H1 (cell line): ENCODE data around the gene ENAH. TPM values are rescaled to one million over a fixed set of nuclear protein-coding genes. Genes with fewer than 3 reads are reported as not detected.

ENCODE experiments used
- CTCF ChIA-PET: fragments of 300-600 bp; sonication (Branson Sonifier 250); formaldehyde crosslinking; loops from one replicate; lab custom pipeline; 2021; ENCODE audit not compliant: partially characterized antibody; lab: Charles Lee
- POLR2A ChIA-PET: fragments of 300-600 bp; sonication (Branson Sonifier 250); formaldehyde crosslinking; loops from one replicate; lab custom pipeline; 2021; ENCODE audit warnings: inconsistent platforms; ENCODE audit not compliant: partially characterized antibody; lab: Charles Lee
- DNase-seq, 2 experiments: peaks; one replicate each; pipeline versions ENCODE4 v3.0.0 to v3.0.0-alpha.2; 2010 to 2022; ENCODE audit warnings: low spot score in 2 of 2, low read depth in 1 of 2, mixed read lengths in 1 of 2
- FAIRE-seq: peaks from 2 replicates; lab custom pipeline; 2011; peaks lifted over from hg19 to GRCh38; lab: Jason Lieb, UNC
- H2AFZ ChIP-seq: 2 replicates; pipeline ENCODE4 v1.8.1; 2012; ENCODE audit warnings: low read length, inconsistent platforms
- H2AK5ac ChIP-seq: 2 replicates; pipeline ENCODE4 v1.6.1; 2013; ENCODE audit warnings: low read depth, low read length
- H2BK120ac ChIP-seq: replicated peaks from 2 replicates; pipeline ENCODE3; 2013; ENCODE audit warnings: low read depth, low read length, inconsistent platforms
- H2BK12ac ChIP-seq: 2 replicates; pipeline ENCODE4 v1.6.1; 2013; ENCODE audit warnings: low read depth, low read length
- H2BK15ac ChIP-seq: 2 replicates; pipeline ENCODE4 v1.6.1; 2013; ENCODE audit warnings: low read length
- H2BK20ac ChIP-seq: 2 replicates; pipeline ENCODE4 v1.6.1; 2013; ENCODE audit warnings: low read length
- H2BK5ac ChIP-seq: 2 replicates; pipeline ENCODE4 v1.6.1; 2013; ENCODE audit warnings: low read depth, low read length
- H3K14ac ChIP-seq: 2 replicates; pipeline ENCODE4 v1.6.1; 2013; ENCODE audit warnings: inconsistent platforms; ENCODE audit not compliant: insufficient read length
- H3K18ac ChIP-seq: 2 replicates; pipeline ENCODE4 v1.6.1; 2013; ENCODE audit warnings: low read length; ENCODE audit errors: extremely low read depth
- H3K23ac ChIP-seq: 2 replicates; pipeline ENCODE4 v1.6.1; 2013; ENCODE audit warnings: inconsistent platforms; ENCODE audit not compliant: insufficient read length
- H3K23me2 ChIP-seq: 2 replicates; pipeline ENCODE4 v1.6.1; 2013; ENCODE audit warnings: low read depth, low read length
- H3K27ac ChIP-seq: 2 replicates; pipeline ENCODE4 v1.6.1; 2011; ENCODE audit warnings: low read depth, low read length, inconsistent platforms
- H3K27me3 ChIP-seq, 4 experiments: replicated peaks in 1 of 4; 1 replicate in 1 of 4; 2 replicates in 3 of 4; pipeline versions ENCODE4 v1.6.1 to v1.8.1; 2011 to 2013; ENCODE audit warnings: low read length in 3 of 4, mild to moderate bottlenecking in 3 of 4, inconsistent platforms in 2 of 4, mixed read lengths in 2 of 4, moderate library complexity in 1 of 4; ENCODE audit not compliant: control insufficient read depth in 3 of 4, insufficient read depth in 3 of 4; ENCODE audit errors: extremely low read depth in 1 of 4
- H3K36me3 ChIP-seq, 4 experiments: 2 replicates each; pipeline versions ENCODE4 v1.6.1 to v1.8.1; 2011 to 2013; ENCODE audit warnings: mild to moderate bottlenecking in 4 of 4, low read length in 3 of 4, moderate library complexity in 2 of 4, control low read depth in 1 of 4, inconsistent platforms in 1 of 4; ENCODE audit not compliant: insufficient read depth in 4 of 4, control insufficient read depth in 2 of 4
- H3K4ac ChIP-seq: replicated peaks from 2 replicates; pipeline ENCODE3; 2013; ENCODE audit warnings: low read length, low read depth, mixed read lengths, inconsistent platforms; ENCODE audit not compliant: insufficient read length
- H3K4me1 ChIP-seq, 4 experiments: replicated peaks in 1 of 4; 1 replicate in 1 of 4; 2 replicates in 3 of 4; pipeline versions ENCODE4 v1.6.1 to v1.8.1; 2011 to 2013; ENCODE audit warnings: low read length in 3 of 4, inconsistent platforms in 2 of 4, mixed read lengths in 1 of 4; ENCODE audit not compliant: insufficient read depth in 4 of 4, control insufficient read depth in 3 of 4
- H3K4me2 ChIP-seq, 2 experiments: 2 replicates each; pipeline versions ENCODE4 v1.6.1 to v1.8.1; 2011 to 2013; ENCODE audit warnings: low read depth in 2 of 2, low read length in 2 of 2, control low read depth in 1 of 2, inconsistent platforms in 1 of 2, mild to moderate bottlenecking in 1 of 2; ENCODE audit not compliant: insufficient read depth in 1 of 2
- H3K4me3 ChIP-seq, 4 experiments: fragments of 200-600, 300-600 bp in 1 of 4; sonication (generic), shearing (Covaris generic), sonication (Bioruptor Twin) in 1 of 4; 2 replicates each; pipeline versions ENCODE4 v1.5.1 to v1.8.1; 2011 to 2016; ENCODE audit warnings: low read length in 4 of 4, low read depth in 3 of 4, control low read depth in 2 of 4, inconsistent platforms in 2 of 4, mild to moderate bottlenecking in 2 of 4, mixed read lengths in 1 of 4, moderate library complexity in 1 of 4; ENCODE audit not compliant: insufficient read depth in 2 of 4; ENCODE audit errors: extremely low read depth in 1 of 4
- H3K56ac ChIP-seq: replicated peaks from 2 replicates; pipeline ENCODE3; 2013; ENCODE audit warnings: low read depth, mild to moderate bottlenecking, mixed read lengths, low read length, inconsistent platforms; ENCODE audit not compliant: insufficient read length
- H3K79me1 ChIP-seq: 2 replicates; pipeline ENCODE4 v1.6.1; 2013; ENCODE audit warnings: low read depth, low read length, control low read depth
- H3K79me2 ChIP-seq, 2 experiments: 2 replicates each; pipeline versions ENCODE4 v1.6.1 to v1.8.1; 2012 to 2013; ENCODE audit warnings: low read length in 2 of 2, mild to moderate bottlenecking in 2 of 2, inconsistent platforms in 1 of 2; ENCODE audit not compliant: insufficient read depth in 2 of 2, control insufficient read depth in 1 of 2
- H3K9ac ChIP-seq, 4 experiments: replicated peaks in 1 of 4; 1 replicate in 1 of 4; 2 replicates in 3 of 4; pipeline versions ENCODE4 v1.6.1 to v1.8.1; 2011 to 2013; ENCODE audit warnings: low read depth in 3 of 4, low read length in 3 of 4, control low read depth in 2 of 4, mild to moderate bottlenecking in 2 of 4, moderate library complexity in 2 of 4, inconsistent platforms in 1 of 4; ENCODE audit errors: extremely low read depth in 1 of 4
- H3K9me3 ChIP-seq, 2 experiments: 2 replicates each; pipeline versions ENCODE4 v1.6.1 to v1.8.1; 2012 to 2013; ENCODE audit warnings: mild to moderate bottlenecking in 2 of 2, moderate library complexity in 2 of 2, control low read depth in 1 of 2, inconsistent platforms in 1 of 2, low read depth in 1 of 2, low read length in 1 of 2, mixed read lengths in 1 of 2; ENCODE audit not compliant: insufficient read depth in 2 of 2
- H4K20me1 ChIP-seq, 2 experiments: replicated peaks in 1 of 2; 2 replicates each; pipeline versions ENCODE3 to v1.8.1; 2011 to 2013; ENCODE audit warnings: inconsistent platforms in 2 of 2, low read length in 2 of 2, mild to moderate bottlenecking in 1 of 2; ENCODE audit not compliant: insufficient read depth in 2 of 2, control insufficient read depth in 1 of 2
- H4K5ac ChIP-seq: 2 replicates; pipeline ENCODE4 v1.6.1; 2013; ENCODE audit warnings: low read length, low read depth, mixed read lengths, inconsistent platforms; ENCODE audit not compliant: insufficient read length
- H4K8ac ChIP-seq: 2 replicates; pipeline ENCODE4 v1.8.0; 2013; ENCODE audit warnings: mild to moderate bottlenecking, moderate library complexity, low read length, inconsistent platforms; ENCODE audit not compliant: insufficient read depth; ENCODE audit errors: extremely low read depth
- H4K91ac ChIP-seq: replicated peaks from 2 replicates; pipeline ENCODE3; 2013; ENCODE audit warnings: low read length, mixed read lengths, inconsistent platforms; ENCODE audit not compliant: insufficient read length
- CHD2 ChIP-seq: IDR thresholded peaks from 2 replicates; pipeline ENCODE4 v1.6.1; 2012; ENCODE audit warnings: low read length, improper control_type of control experiment
- SIX5 ChIP-seq: IDR thresholded peaks from 2 replicates; pipeline ENCODE4 v1.6.1; 2011; ENCODE audit warnings: mild to moderate bottlenecking, low read depth, low read length
- SP1 ChIP-seq: IDR thresholded peaks from 2 replicates; pipeline ENCODE4 v1.6.1; 2011; ENCODE audit warnings: low read depth, low read length
- TCF12 ChIP-seq: IDR thresholded peaks from 2 replicates; pipeline ENCODE4 v1.6.1; 2011; ENCODE audit warnings: low read depth, mild to moderate bottlenecking, low read length
- WGBS, 2 experiments: shearing (Covaris generic) in 1 of 2; methylation state at CpG; one replicate each; pipeline versions ENCODE4 v1.1.6 to v1.1.7; 2013 to 2015; ENCODE audit warnings: low lambda C conversion rate in 2 of 2, mixed read lengths in 2 of 2, inconsistent platforms in 1 of 2, low coverage in 1 of 2, missing lambda C conversion rate in 1 of 2; ENCODE audit not compliant: insufficient replicate concordance in 2 of 2, insufficient coverage in 1 of 2, insufficient read length in 1 of 2; ENCODE audit errors: extremely low coverage in 1 of 2, missing lambda C conversion rate in 1 of 2; 5-methylcytosine and 5-hydroxymethylcytosine counted together
- polyA plus RNA-seq, 7 experiments: library from polyadenylated mRNA; depleted of rRNA in 3 of 7; stranded (reverse) in 5 of 7; unstranded in 2 of 7; fragments of >200 nt in 5 of 7; fragments of 200-250 nt in 2 of 7; gene quantifications; 1 replicate in 5 of 7; 2 replicates in 1 of 7; 4 replicates in 1 of 7; pipeline versions ENCODE4 v1.2.1 to v1.2.3, GENCODE V29; 2011 to 2013; ENCODE audit warnings: missing spikeins in 2 of 7, mixed read lengths in 2 of 7
- total RNA-seq: library from RNA; stranded (reverse); fragmentation: NEBNext Ultra II Directional; extraction: Animal tissue kit (Norgen Biotek cat#: 25700); gene quantifications from 2 replicates; pipeline ENCODE4 v1.2.1, GENCODE V29; 2021
- TF ChIP-seq, protein P1 (sequence below): IDR thresholded peaks from 2 replicates; pipeline ENCODE4 v1.6.1; 2012; ENCODE audit warnings: inconsistent platforms
- TF ChIP-seq, protein P2 (sequence below): IDR thresholded peaks from 2 replicates; pipeline ENCODE4 v1.6.1; 2012; ENCODE audit warnings: low read length, inconsistent platforms

Gene ENAH
- total and polyA plus RNA-seq, 2 of the 8 experiments (the other 6 are each of a cell fraction or from before 2014, with no cell fraction given), result 39.1 to 335 TPM

DNA sequence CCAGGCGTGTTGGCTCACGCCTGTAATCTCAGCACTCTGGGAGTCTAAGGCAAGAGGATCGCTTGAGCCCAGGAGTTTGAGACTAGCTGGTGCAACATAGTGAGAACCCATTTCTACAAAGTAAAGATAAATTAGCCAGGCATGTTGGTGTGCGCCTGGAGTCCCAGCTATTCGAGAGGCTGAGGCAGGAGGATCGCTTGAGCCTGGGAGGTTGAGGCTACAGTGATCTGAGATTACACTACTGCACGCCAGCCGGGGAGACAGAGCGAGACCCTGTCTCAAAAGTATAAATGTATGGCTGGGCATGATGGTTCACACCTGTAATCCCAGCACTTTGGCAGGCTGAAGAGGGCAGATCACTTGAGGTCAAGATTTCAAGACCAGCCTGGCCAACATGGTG is 173.6 kb downstream of the ENAH start:
- no peak overlapping the region for H3K27ac ChIP-seq
- no peak overlapping the region for H3K4ac ChIP-seq
- no peak overlapping the region for H2AFZ ChIP-seq
- H3K4me1 ChIP-seq, result peaks cover 0 to 6% (median 3%) of the 10 kb centered on the region in 4 experiments; a peak in 4 of 7 replicates
- H3K4me2 ChIP-seq, result no peak overlapping the region
- H3K56ac ChIP-seq, result no peak overlapping the region
- H3K79me2 ChIP-seq, result no peaks in the 10 kb centered on the region
- H3K9ac ChIP-seq, result no peak overlapping the region
- TF ChIP-seq SIX5, result no peak
- TF ChIP-seq, protein P1, sequence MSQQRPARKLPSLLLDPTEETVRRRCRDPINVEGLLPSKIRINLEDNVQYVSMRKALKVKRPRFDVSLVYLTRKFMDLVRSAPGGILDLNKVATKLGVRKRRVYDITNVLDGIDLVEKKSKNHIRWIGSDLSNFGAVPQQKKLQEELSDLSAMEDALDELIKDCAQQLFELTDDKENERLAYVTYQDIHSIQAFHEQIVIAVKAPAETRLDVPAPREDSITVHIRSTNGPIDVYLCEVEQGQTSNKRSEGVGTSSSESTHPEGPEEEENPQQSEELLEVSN, result no peak
- TF ChIP-seq TCF12, result no peak
- TF ChIP-seq CHD2, result no peak
- TF ChIP-seq, protein P2, sequence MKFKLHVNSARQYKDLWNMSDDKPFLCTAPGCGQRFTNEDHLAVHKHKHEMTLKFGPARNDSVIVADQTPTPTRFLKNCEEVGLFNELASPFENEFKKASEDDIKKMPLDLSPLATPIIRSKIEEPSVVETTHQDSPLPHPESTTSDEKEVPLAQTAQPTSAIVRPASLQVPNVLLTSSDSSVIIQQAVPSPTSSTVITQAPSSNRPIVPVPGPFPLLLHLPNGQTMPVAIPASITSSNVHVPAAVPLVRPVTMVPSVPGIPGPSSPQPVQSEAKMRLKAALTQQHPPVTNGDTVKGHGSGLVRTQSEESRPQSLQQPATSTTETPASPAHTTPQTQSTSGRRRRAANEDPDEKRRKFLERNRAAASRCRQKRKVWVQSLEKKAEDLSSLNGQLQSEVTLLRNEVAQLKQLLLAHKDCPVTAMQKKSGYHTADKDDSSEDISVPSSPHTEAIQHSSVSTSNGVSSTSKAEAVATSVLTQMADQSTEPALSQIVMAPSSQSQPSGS, result no peak
- TF ChIP-seq SP1, result no peak
- H2BK15ac ChIP-seq, result no peak overlapping the region
- 96% methylated on average over 9 of the region's 9 CpGs; no CpG with 5 or more reads in 1 of the 2 experiments for WGBS, 2 experiments
- no peak overlapping the region for H4K8ac ChIP-seq
- FAIRE-seq (no peak), DNase-seq (no peak)
- H3K27me3 ChIP-seq, result no peaks in the 10 kb centered on the region
- H4K20me1 ChIP-seq, result no peaks in the 10 kb centered on the region
- H2AK5ac ChIP-seq, result no peak overlapping the region
- no peak overlapping the region for H3K4me3 ChIP-seq
- POLR2A ChIA-PET, result interaction anchor here (0.8 to 3.6 kb wide), 2 partner anchors 13 to 299 kb away, joined by 3 to 20 read pairs; partner anchors contain the start of gene SRP9
- H4K5ac ChIP-seq, result no peak overlapping the region
- H3K9me3 ChIP-seq, result no peaks in the 10 kb centered on the region
- H3K18ac ChIP-seq, result no peak overlapping the region
- H3K36me3 ChIP-seq, result no peaks in the 10 kb centered on the region
- H4K91ac ChIP-seq, result no peak overlapping the region
- H2BK12ac ChIP-seq, result no peak overlapping the region
- no peaks in the 10 kb centered on the region for H3K23me2 ChIP-seq
- H2BK120ac ChIP-seq, result no peak overlapping the region
- no peak overlapping the region for H2BK5ac ChIP-seq
- no peak overlapping the region for H3K14ac ChIP-seq
- no peaks in the 10 kb centered on the region for H3K79me1 ChIP-seq
- no peak overlapping the region for H2BK20ac ChIP-seq
- CTCF ChIA-PET, result interaction anchor here (0.6 to 18.7 kb wide), 17 partner anchors 8 to 508 kb away, joined by 3 to 229 read pairs (median 3); partner anchors contain the start of genes LEFTY1 and SRP9
- no peak overlapping the region for H3K23ac ChIP-seq
